HG03469 (cell line): Measurements from ENCODE around the gene NKX2-4.
"Not testable (repeated sequence)": the region's sequence is repeated elsewhere in the genome, so short reads cannot be mapped to it uniquely, and the experiment has no call there.

ENCODE experiments used
- ATAC-seq: cut with Tn5 transposase; IDR thresholded peaks from one replicate; pipeline ENCODE4 v1.9.1; 2021; ENCODE audit warnings: mild to moderate bottlenecking, moderate library complexity, moderate number of reproducible peaks; ENCODE audit not compliant: unreplicated experiment

Gene NKX2-4

GRCh38 chr20:21397341-21398108 is at the start of gene NKX2-4:
Gene NKX2-4, minus strand, starts transcription at chr20:21397526. Its CDS starts 127 bp downstream, at chr20:21397399.
- ATAC-seq = no peak

GRCh38 chr20:21437816-21438215 is 40.5 kb upstream of the NKX2-4 start:
- no peak for ATAC-seq

- ATAC-seq = no peak
These were observed 39.9 kb upstream of the NKX2-4 start for GRCh38 chr20:21437248-21437647.

DNA sequence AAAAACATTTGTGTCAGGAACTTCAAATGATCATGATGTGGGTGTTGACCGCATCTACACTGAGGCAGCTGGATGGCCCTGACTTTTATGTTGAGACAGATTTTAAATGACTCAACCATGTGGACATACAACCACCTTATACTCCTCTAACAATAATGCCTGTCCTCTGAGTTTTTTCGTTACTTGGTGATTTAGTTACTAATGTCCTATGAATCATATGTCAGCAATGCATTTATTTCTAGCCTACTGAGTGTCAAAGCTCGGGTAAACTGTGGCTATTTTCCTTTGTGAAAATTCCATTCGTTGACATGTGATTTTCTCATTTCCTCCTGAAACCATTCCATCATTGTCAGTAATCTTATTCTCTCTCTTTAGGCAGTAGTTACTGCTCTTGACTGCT is 38.9 kb upstream of the NKX2-4 start:
- no peak for ATAC-seq

DNA sequence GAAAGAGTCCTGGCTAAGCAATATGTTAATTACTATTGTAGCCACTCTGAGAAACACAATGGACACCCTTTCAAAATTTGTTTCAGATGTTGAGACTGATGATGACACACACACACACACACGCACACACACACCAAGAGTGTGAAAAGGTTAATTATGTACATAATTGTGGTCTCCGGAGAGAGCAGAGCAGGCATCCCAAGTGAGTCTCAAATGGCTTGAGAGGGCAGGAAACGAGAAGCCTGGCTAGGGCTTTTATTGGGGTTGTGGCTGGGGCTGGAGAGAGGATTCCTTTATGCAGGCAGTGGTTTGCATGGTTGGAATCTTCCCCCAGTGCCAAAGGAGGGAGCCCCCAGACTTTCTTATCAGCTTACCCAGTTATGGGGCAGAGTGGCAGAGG is 38.2 kb upstream of the NKX2-4 start:
- ATAC-seq = no peak

DNA sequence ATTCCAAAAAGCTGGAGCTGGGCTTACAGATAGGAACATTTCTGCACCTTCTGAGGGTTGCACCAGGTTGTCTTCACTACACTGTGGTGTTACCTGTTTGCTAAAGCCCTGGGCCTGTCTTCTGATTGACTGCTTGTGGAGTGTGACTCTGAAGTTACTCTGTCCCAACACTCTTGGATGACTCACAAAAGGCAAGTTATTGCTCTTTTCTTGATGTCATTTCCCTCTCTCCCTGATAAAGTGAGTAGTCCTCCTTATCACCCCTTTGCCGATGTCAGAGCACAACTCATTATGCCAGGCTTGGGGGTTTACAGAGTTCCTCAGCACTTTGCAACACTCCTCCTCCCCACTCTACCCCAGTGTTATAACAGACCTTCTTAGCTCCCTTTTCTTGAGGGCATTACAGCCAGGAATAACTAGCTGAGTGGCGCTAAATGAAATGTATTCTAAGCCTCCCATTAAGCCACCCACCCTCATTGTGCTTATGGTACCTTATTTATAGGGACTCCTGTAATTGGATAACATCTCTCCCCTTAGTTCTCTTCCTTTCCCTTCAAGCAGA is 36.1 kb upstream of the NKX2-4 start:
- no peak for ATAC-seq

GRCh38 chr20:21432911-21433310 is 35.6 kb upstream of the NKX2-4 start:
- ATAC-seq = no peak

GRCh38 chr20:21430020-21430419 is 32.7 kb upstream of the NKX2-4 start:
- no peak for ATAC-seq

DNA sequence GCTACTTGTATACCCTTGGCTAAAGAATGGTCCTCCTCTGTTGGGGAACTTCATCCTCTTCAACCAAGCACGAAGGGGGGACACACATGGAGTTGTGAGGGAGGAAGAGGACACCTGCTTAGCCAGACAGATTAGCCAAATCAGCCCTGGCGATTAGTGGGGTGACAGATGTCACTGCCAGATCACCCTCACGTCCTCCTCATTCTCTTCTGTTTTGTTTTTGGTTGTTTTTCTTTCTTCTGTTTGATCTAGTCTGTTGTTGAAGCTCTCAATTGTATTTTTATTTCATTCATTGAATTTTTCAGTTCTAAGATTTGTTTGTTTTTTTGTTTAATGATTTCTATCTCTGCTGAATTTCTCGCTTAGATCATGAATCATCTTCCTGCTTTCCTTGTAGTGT is 27.5 kb upstream of the NKX2-4 start:
- ATAC-seq = no peak

- ATAC-seq = not testable (repeated sequence)
These were observed 26.4 kb upstream of the NKX2-4 start for GRCh38 chr20:21423712-21424111.

GRCh38 chr20:21421601-21422236 is 24.4 kb upstream of the NKX2-4 start:
- ATAC-seq = no peak

DNA sequence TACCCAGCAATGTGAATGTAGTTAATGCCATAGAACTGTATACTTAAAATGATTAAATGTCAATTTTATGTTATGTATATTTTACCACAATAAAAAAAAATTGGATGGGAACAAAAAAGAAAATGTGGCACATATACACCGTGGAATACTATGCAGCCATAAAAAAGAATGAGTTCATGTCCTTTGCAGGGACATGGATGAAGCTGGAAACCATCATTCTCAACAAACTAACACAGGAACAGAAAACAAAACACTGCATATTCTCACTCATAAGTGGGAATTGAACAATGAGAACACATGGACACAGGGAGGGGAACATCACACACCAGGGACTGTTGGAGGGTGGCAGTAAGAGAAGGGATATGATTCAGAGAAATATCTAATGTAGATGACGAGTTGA is 21.8 kb upstream of the NKX2-4 start:
- not testable (repeated sequence) for ATAC-seq

DNA sequence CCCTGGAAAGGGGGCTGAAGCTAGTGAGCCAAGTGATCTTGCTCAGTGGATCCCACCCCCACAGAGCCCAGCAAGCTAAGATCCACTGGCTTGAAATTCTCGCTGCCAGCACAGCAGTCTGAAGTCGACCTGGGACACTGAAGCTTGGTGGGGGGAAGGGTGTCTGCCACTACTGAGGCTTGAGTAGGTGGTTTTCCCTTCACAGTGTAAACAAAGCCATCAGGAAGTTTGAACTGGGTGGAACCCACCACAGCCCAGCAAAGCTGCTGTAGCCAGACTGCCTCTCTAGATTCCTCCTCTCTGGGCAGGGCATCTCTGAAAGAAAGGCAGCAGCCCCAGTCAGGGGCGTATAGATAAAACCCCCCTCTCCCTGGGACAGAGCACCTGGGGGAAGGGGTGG is 16.7 kb upstream of the NKX2-4 start:
- not testable (repeated sequence) for ATAC-seq

DNA sequence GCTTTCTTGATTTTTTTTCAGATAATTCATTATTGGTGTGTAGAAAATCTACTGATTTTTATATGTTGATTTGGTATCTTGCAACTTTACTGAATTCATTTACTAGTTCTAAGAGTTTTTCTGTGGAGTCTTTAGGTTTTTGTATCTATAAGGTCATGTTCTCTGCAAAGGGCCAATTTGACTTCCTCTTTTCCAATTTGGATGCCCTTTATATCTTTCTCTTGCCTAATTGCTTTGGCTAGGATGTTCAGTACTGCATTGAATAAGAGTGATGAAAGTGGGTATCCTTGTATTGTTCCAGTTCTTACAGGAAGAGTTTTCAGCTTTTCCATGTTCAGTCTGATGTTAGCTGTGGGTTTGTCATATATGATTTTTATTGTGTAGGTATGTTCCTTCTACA is 14.4 kb upstream of the NKX2-4 start:
- no peak for ATAC-seq

DNA sequence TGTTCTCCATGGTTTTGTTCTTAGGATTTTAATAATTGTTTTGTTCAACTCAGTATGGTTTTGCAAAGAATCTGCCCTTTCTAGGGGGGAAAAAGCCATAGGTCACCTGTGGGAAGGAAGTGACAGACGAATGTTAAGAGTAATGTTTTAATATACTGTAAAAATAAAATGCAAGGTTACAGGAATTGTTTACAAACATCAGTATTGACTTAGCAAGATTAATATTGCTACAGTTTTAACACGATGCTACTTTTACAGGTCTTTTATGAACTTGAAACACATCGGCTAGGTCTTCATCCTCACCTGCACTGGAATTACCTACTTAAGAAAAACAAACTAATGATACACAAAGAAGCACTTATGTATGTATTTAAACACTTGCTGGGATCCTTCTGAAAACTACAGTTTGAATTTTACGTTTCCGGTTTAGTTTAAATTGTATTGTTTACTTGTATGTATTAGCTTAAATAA is 1.7 kb upstream of the NKX2-4 start:
- no peak for ATAC-seq

DNA sequence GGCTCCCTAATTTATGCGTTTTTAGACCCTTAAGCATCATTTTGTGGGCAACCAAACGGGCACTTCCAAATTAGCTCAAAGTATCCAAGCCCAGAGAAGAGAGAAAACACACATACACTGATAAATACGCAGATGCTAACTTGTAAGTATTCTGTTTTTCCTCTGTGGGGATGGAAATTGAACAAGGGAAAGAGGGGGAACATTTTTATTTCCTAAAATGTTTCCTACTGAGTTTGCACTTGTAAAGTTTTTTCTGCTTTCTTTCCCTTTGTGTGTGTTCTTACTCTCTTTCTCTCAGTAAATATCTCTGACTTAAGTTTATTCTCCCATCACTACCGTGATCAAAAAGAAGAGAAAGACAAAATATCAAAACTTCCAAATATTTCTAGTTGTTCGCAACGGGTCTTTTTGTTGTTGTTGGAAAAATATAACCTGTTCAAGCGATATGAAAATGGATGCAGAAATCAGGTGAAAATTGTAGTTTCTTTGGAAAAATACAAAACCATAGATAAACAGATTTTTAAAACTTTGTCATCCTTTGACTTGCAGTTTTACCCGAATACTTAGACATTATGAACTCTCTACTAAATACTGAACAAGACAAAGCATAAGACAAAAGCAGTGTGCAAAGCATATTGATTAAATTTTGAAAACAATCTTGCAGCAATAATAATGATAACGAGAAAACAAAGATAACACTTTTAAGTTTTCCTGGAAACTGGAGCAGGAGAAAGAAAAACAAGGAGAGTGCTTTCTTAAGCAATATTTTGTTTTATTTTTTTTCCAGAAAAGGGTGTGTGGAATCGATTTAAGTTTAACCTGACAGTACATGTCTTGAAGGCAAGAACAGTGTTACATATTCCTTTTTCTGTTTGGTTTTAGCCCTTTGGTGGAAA is 1.0 kb upstream of the NKX2-4 start:
- ATAC-seq = no peak

DNA sequence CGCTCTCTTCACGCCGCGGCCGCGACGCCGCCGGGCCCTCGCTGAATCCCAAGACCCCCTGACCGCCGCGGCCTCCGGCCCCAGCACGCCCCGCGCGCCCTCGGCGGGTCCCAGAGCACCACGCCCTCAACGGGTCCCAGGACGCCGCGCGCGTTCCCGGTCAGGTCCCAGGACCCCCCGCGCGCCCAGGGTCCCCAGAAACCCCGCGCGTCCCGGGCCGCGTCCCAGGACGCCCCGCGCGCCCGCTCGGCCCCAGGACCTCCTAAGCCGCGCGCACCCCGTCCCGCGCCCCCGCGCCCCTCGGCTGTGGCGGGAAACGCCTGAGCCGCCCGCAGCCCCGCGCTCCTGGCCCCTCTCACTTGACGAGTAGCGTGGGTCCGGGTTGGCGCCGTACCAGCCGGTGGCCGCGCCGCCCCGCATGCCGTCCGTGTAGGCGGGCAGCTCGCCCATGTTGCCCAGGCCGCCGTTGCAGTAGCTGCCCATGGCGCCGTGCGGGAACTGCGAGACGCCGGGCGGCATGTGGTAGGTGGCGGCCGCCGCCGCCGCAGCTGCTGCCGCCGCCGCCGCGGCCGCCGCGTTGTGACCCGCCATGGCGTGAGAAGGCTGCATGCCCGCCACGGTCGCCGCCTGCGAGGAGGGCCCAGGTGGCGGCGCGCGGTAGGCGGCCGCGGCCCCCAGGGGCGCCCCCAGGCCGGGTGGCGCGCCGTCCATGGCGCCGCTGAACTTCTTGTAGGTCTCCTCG is 556 bp downstream of the NKX2-4 start:
- ATAC-seq = no peak

GRCh38 chr20:21395666-21396598 is 1.4 kb downstream of the NKX2-4 start:
- no peak for ATAC-seq

- ATAC-seq = no peak
These were observed 2.2 kb downstream of the NKX2-4 start for GRCh38 chr20:21395051-21395665.
